ENCODE data around the gene DLX1.

GRCh38 chr2:172089633-172090032, 4.3 kb downstream of the DLX1 start:
- TF ChIP-seq CTCF (IDR thresholded peaks at IDR 0.05), result no peak
- no peak for TF ChIP-seq ZFX (IDR thresholded peaks at IDR 0.05; ENCODE audit: borderline replicate concordance)

Measured in 22Rv1 (cell line).